ENCODE data around the gene KCNJ6.

Gene KCNJ6

GRCh38 chr21:37835481-37835880, 80.8 kb downstream of the KCNJ6 start:
- Histone ChIP-seq H3K9me3 (ENCODE audit: insufficient read depth, low read length) (no peaks in the 10 kb centered on the region), H2AFZ (ENCODE audit: low read depth, low read length, severe bottlenecking) (no peak overlapping the region), H3K9ac (ENCODE audit: low read length) (no peak overlapping the region), H3K9me2 (replicated peaks; ENCODE audit: insufficient read depth, low read length) (no peaks in the 10 kb centered on the region), H4K20me1 (ENCODE audit: low read depth, low read length) (no peaks in the 10 kb centered on the region), H3K36me3 (ENCODE audit: low read length) (no peaks in the 10 kb centered on the region), H3F3A (ENCODE audit: insufficient read depth) (no peaks in the 10 kb centered on the region), H3K27ac (ENCODE audit: low read depth, low read length) (no peak overlapping the region), H3K4me3 (ENCODE audit: insufficient read depth, low read length, poor library complexity, severe bottlenecking) (no peak overlapping the region), H3K79me2 (ENCODE audit: insufficient read depth, low read length) (no peaks in the 10 kb centered on the region), H3K27me3 (ENCODE audit: low read length) (no peaks in the 10 kb centered on the region), H3K4me2 (ENCODE audit: low read depth, low read length, poor library complexity, severe bottlenecking) (no peak overlapping the region)
- TF ChIP-seq CTCF (IDR thresholded peaks at IDR 0.05; ENCODE audit: insufficient read depth, low read length, poor library complexity, severe bottlenecking) = no peak
- TF ChIP-seq EZH2phosphoT487 (conservative IDR thresholded peaks at IDR 0.05; ENCODE audit: low read length) = no peak

DNA sequence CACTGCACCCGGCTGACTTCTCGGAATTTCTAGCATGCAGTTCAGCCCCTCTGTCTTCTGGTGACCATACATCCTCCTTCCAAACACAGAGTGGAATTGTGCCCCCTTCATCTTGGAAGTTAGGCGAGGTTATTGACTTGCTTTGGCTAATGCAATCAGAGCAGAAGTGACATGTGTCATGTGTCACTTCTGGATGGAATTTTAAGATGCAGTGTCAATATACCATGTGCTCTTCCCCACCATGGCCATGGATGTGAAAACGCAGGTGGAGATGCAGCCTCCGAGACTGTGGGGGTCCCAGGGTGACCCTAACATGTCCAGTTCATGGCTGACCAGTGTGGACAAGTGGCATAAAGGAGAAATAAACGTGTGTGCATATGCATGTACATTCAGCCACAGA, 83.0 kb downstream of the KCNJ6 start:
- Histone ChIP-seq H3K4me2 (ENCODE audit: low read depth, low read length, poor library complexity, severe bottlenecking) (no peak overlapping the region), H3K9me2 (replicated peaks; ENCODE audit: insufficient read depth, low read length) (no peaks in the 10 kb centered on the region), H3K27ac (ENCODE audit: low read depth, low read length) (no peak overlapping the region), H3K79me2 (ENCODE audit: insufficient read depth, low read length) (no peaks in the 10 kb centered on the region), H3K36me3 (ENCODE audit: low read length) (no peaks in the 10 kb centered on the region), H3F3A (ENCODE audit: insufficient read depth) (no peaks in the 10 kb centered on the region), H3K4me3 (ENCODE audit: insufficient read depth, low read length, poor library complexity, severe bottlenecking) (no peak overlapping the region), H2AFZ (ENCODE audit: low read depth, low read length, severe bottlenecking) (no peak overlapping the region), H3K9me3 (ENCODE audit: insufficient read depth, low read length) (no peaks in the 10 kb centered on the region), H3K9ac (ENCODE audit: low read length) (no peak overlapping the region), H3K27me3 (ENCODE audit: low read length) (no peaks in the 10 kb centered on the region), H4K20me1 (ENCODE audit: low read depth, low read length) (no peaks in the 10 kb centered on the region)
- TF ChIP-seq EZH2phosphoT487 (conservative IDR thresholded peaks at IDR 0.05; ENCODE audit: low read length) (no peak), CTCF (IDR thresholded peaks at IDR 0.05; ENCODE audit: insufficient read depth, low read length, poor library complexity, severe bottlenecking) (no peak)

DNA sequence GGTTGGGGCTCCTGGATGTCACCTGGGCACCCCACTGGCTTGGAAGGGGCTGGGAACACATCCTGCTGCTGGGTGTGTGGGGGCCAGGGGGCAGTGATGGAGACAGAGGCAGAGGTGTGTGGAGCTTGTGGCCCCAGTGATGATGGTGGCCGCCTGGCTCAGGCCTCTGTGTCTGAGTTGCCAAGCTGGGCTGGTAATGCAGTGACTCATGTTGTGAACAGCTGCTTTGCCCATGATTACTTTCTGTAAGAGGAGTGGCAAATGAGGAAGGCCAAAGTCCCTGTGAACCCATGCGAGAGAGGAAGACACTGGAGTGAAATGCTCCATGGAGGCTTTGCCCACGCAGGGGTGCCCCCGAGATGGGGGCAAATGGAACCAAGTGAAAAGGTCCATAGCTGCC, 86.8 kb downstream of the KCNJ6 start:
- Histone ChIP-seq H3K36me3 (ENCODE audit: low read length) (no peaks in the 10 kb centered on the region), H3K9ac (ENCODE audit: low read length) (no peak overlapping the region), H3K27ac (ENCODE audit: low read depth, low read length) (no peak overlapping the region), H3K4me3 (ENCODE audit: insufficient read depth, low read length, poor library complexity, severe bottlenecking) (no peak overlapping the region), H3K9me3 (ENCODE audit: insufficient read depth, low read length) (no peaks in the 10 kb centered on the region), H3F3A (ENCODE audit: insufficient read depth) (no peaks in the 10 kb centered on the region), H3K79me2 (ENCODE audit: insufficient read depth, low read length) (no peaks in the 10 kb centered on the region), H2AFZ (ENCODE audit: low read depth, low read length, severe bottlenecking) (no peak overlapping the region), H4K20me1 (ENCODE audit: low read depth, low read length) (no peaks in the 10 kb centered on the region), H3K9me2 (replicated peaks; ENCODE audit: insufficient read depth, low read length) (no peaks in the 10 kb centered on the region), H3K27me3 (ENCODE audit: low read length) (no peaks in the 10 kb centered on the region), H3K4me2 (ENCODE audit: low read depth, low read length, poor library complexity, severe bottlenecking) (no peak overlapping the region)
- no peak for TF ChIP-seq EZH2phosphoT487 (conservative IDR thresholded peaks at IDR 0.05; ENCODE audit: low read length)
- no peak for TF ChIP-seq CTCF (IDR thresholded peaks at IDR 0.05; ENCODE audit: insufficient read depth, low read length, poor library complexity, severe bottlenecking)

- no peaks in the 10 kb centered on the region for H3F3A ChIP-seq (ENCODE audit: insufficient read depth)
- H3K9ac ChIP-seq (ENCODE audit: low read length) = no peak overlapping the region
- H3K4me3 ChIP-seq (ENCODE audit: insufficient read depth, low read length, poor library complexity, severe bottlenecking) = no peak overlapping the region
- TF ChIP-seq EZH2phosphoT487 (conservative IDR thresholded peaks at IDR 0.05; ENCODE audit: low read length) (no peak), CTCF (IDR thresholded peaks at IDR 0.05; ENCODE audit: insufficient read depth, low read length, poor library complexity, severe bottlenecking) (no peak)
- no peaks in the 10 kb centered on the region for H3K27me3 ChIP-seq (ENCODE audit: low read length)
- no peak overlapping the region for H2AFZ ChIP-seq (ENCODE audit: low read depth, low read length, severe bottlenecking)
- no peak overlapping the region for H3K27ac ChIP-seq (ENCODE audit: low read depth, low read length)
- no peaks in the 10 kb centered on the region for H3K36me3 ChIP-seq (ENCODE audit: low read length)
- H3K9me2 ChIP-seq (replicated peaks; ENCODE audit: insufficient read depth, low read length) = no peaks in the 10 kb centered on the region
- H3K9me3 ChIP-seq (ENCODE audit: insufficient read depth, low read length) = no peaks in the 10 kb centered on the region
- H4K20me1 ChIP-seq (ENCODE audit: low read depth, low read length) = no peaks in the 10 kb centered on the region
- H3K4me2 ChIP-seq (ENCODE audit: low read depth, low read length, poor library complexity, severe bottlenecking) = no peak overlapping the region
- H3K79me2 ChIP-seq (ENCODE audit: insufficient read depth, low read length) = no peaks in the 10 kb centered on the region
Observed at GRCh38 chr21:37828991-37829390, 87.3 kb downstream of the KCNJ6 start.

Measured in SU-DHL-6 (cell line).